HFF-Myc (cell line): ENCODE results near the gene PTRH1.

Experiments
- DNase-seq: peaks from one replicate; pipeline ENCODE4 v3.0.0-alpha.2; 2011; ENCODE audit warnings: low read depth; ENCODE audit errors: extremely low read depth
- H3K4me3 ChIP-seq: replicated peaks from 2 replicates; pipeline ENCODE4 v1.5.1; 2011; ENCODE audit warnings: low read depth, mild to moderate bottlenecking, control low read depth, low read length
- TF ChIP-seq, protein P1 (sequence below): IDR thresholded peaks from 2 replicates; pipeline ENCODE4 v1.5.1; 2012; ENCODE audit warnings: mild to moderate bottlenecking, low read depth, low read length, control low read depth; ENCODE audit errors: missing control alignments

The PTRH1 gene

DNA sequence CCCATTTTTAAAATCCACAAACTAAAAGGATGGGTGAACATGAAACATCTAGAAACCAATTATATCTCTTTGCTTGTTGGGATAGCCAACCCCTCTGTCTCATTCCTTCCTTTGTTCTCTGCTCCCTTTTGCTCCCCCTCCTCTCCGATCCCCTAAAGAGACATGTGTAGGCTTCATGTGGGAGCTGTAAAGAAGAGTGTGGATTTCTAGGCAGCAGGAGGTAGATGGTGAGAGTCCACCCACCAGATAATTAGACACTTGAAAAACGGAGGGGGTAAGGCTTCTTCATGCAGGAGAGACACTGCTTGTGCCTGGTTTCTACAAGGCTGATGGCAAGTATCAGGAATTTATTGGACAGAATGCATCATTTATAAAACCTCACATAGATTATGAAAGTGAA, 36.0 kb downstream of the PTRH1 start:
- TF ChIP-seq, protein P1, sequence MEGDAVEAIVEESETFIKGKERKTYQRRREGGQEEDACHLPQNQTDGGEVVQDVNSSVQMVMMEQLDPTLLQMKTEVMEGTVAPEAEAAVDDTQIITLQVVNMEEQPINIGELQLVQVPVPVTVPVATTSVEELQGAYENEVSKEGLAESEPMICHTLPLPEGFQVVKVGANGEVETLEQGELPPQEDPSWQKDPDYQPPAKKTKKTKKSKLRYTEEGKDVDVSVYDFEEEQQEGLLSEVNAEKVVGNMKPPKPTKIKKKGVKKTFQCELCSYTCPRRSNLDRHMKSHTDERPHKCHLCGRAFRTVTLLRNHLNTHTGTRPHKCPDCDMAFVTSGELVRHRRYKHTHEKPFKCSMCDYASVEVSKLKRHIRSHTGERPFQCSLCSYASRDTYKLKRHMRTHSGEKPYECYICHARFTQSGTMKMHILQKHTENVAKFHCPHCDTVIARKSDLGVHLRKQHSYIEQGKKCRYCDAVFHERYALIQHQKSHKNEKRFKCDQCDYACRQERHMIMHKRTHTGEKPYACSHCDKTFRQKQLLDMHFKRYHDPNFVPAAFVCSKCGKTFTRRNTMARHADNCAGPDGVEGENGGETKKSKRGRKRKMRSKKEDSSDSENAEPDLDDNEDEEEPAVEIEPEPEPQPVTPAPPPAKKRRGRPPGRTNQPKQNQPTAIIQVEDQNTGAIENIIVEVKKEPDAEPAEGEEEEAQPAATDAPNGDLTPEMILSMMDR = no peak

DNA sequence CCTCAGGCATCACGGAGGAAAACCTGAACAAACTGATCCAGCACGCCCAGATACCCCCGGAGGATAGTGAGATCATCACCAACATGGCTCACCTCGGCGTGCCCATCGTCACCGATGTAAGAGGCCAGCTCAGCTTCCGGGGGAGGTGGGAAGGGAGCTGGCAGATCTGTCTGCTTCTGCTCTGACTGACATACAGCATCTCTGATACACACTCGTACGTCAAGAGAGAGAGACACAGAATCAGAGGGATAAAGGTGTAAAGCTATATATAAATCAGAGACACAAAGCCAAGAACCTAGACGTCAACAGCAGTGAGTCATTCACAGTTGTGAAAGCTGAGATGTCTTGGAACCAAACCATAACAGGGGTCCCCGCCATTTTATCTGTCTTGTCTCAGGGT, 38.8 kb downstream of the PTRH1 start:
- no peak overlapping the region for H3K4me3 ChIP-seq
- no peak for DNase-seq
- TF ChIP-seq, protein P1 = no peak

More for the DNA sequence above, 36.0 kb downstream of the PTRH1 start:
- no peak overlapping the region for H3K4me3 ChIP-seq
- DNase-seq = no peak

GRCh38 chr9:127673234-127673633, 42.2 kb downstream of the PTRH1 start:
- TF ChIP-seq, protein P1 = no peak
- H3K4me3 ChIP-seq = no peak overlapping the region
- DNase-seq = no peak

DNA sequence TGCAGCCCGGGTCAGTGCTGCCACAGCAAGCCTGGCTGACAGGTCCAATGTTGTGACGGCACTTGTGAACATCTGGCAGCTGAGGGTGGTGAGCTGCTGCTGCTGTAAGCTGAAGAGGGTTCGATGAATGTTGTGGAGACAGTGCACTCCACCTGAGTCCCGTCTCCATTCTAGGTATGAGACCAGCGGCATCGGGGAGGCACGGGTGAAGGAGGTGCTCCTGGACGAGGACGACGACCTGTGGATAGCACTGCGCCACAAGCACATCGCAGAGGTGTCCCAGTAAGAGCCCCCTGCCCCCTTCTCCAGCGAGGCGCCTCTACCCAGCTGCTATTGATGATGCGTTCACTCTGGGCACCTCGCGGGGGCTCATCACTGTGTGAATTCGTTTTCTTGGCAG, 47.6 kb downstream of the PTRH1 start:
- no peak for DNase-seq
- H3K4me3 ChIP-seq = no peak overlapping the region
- TF ChIP-seq, protein P1 = no peak

- H3K4me3 ChIP-seq = no peak overlapping the region
- TF ChIP-seq, protein P1 = no peak
- no peak for DNase-seq
Measured at GRCh38 chr9:127667127-127667844, 48.2 kb downstream of the PTRH1 start.

DNA sequence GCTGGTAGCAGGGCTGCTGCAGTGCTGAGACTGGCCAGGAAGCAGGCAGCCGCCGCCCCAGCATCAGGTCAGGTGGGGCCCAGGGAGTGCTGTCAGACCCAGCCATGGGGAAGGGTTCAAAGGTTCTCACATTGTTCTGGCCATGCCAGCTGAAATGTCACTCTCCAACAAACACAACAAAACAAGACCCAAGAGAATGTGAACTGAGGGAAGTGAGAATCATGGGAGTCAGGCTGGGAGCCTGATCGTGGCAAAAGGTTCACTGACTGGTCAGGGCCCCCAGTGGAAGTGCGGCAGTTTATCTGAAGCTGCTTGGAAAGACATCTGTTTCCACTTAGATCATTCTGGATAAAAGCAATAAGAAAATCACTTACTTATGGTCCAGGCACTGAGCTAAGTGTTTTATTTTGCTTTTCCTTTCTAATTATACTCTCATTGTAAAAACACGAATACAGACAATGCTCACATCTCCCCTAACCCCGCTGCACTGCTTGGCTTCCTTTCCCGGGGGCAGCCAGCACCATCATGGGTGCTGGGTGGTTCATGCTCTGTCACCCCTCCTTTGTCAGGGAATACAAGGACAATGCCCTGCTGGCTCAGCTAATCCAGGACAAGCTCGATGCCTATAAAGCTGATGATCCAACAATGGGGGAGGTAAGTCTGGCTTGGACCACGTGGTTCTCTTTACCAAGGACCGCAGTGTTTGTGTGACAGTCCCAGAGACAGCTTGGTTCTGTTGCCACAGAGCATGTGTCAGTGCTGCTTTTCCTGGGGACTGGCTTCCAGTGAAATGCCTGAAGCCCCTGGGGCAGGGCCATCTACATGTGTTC, 50.6 kb downstream of the PTRH1 start:
- H3K4me3 ChIP-seq = no peak overlapping the region
- DNase-seq = peak; percentile 38

More for the DNA sequence above, 50.6 kb downstream of the PTRH1 start:
- TF ChIP-seq, protein P1 = no peak
